A673 (cell line): ENCODE results near the gene SPATS1. TPM values are rescaled to one million over a fixed set of nuclear protein-coding genes. Genes with fewer than 3 reads are reported as not detected.

Experiments
- BruUV-seq: library from RNA; stranded (reverse); fragments of 400-500 nt; replicated peaks from 2 replicates; lab custom pipeline; 2021; lab: Mats Ljungman, UMichigan
- CTCF ChIA-PET: fragments of 300-600 bp; sonication (Branson Sonifier 250); formaldehyde crosslinking; loops from one replicate; lab custom pipeline; 2022; ENCODE audit warnings: antibody characterized with exemption; lab: Charles Lee
- POLR2A ChIA-PET: fragments of 300-600 bp; sonication (Branson Sonifier 250); formaldehyde crosslinking; loops from one replicate; lab custom pipeline; 2022; ENCODE audit warnings: antibody characterized with exemption; ENCODE audit not compliant: low non-redundant PET; lab: Charles Lee
- DNase-seq: peaks from one replicate; pipeline ENCODE4 v3.0.0-alpha.2; 2015; ENCODE audit warnings: low spot score
- H3K27ac ChIP-seq: fragments of 200-600 bp; sonication (generic); 2 replicates; pipeline ENCODE4 v1.5.1; 2016; ENCODE audit warnings: mixed run types, low read depth, mild to moderate bottlenecking, mixed read lengths, antibody characterized with exemption, low read length; ENCODE audit not compliant: poor library complexity, severe bottlenecking
- H3K27me3 ChIP-seq: fragments of 200-600 bp; sonication (generic); replicated peaks from 2 replicates; pipeline ENCODE4 v1.6.1; 2017; ENCODE audit warnings: mixed run types, low read depth, mild to moderate bottlenecking, mixed read lengths, antibody characterized with exemption, low read length; ENCODE audit not compliant: insufficient read depth, poor library complexity
- H3K36me3 ChIP-seq: fragments of 200-600 bp; sonication (generic); 2 replicates; pipeline ENCODE4 v1.6.1; 2016; ENCODE audit warnings: mixed run types, mild to moderate bottlenecking, mixed read lengths, antibody characterized with exemption, low read length; ENCODE audit not compliant: insufficient read depth, poor library complexity, severe bottlenecking
- H3K4me1 ChIP-seq: fragments of 200-600 bp; sonication (generic); 2 replicates; pipeline ENCODE4 v1.6.1; 2017; ENCODE audit warnings: mixed run types, mild to moderate bottlenecking, mixed read lengths, antibody characterized with exemption, low read length; ENCODE audit not compliant: insufficient read depth, poor library complexity, severe bottlenecking
- H3K4me3 ChIP-seq: fragments of 200-600 bp; sonication (generic); 2 replicates; pipeline ENCODE4 v1.5.1; 2016; ENCODE audit warnings: low read depth, mixed run types, mild to moderate bottlenecking, mixed read lengths, low read length; ENCODE audit not compliant: poor library complexity, severe bottlenecking
- H3K9me3 ChIP-seq: fragments of 200-600 bp; sonication (generic); 2 replicates; pipeline ENCODE4 v1.6.1; 2016; ENCODE audit warnings: mixed run types, low read depth, mild to moderate bottlenecking, mixed read lengths, antibody characterized with exemption, low read length; ENCODE audit not compliant: poor library complexity, severe bottlenecking
- EZH2 ChIP-seq: fragments of 200-600 bp; sonication (generic); IDR thresholded peaks from 2 replicates; pipeline ENCODE4 v1.6.1; 2017; ENCODE audit warnings: borderline replicate concordance, low read depth, mild to moderate bottlenecking, mixed read lengths, antibody characterized with exemption, low read length; ENCODE audit not compliant: poor library complexity, severe bottlenecking
- intact Hi-C: fragments of 100-400 bp; cut with micrococcal nuclease; formaldehyde crosslinking; loops from one replicate; pipeline ENCODE4 v1.10.0; 2022; ENCODE audit not compliant: unreplicated experiment
- total RNA-seq: library from RNA; stranded (reverse); gene quantifications from 2 replicates; pipeline ENCODE4 v1.2.3, GENCODE V29; 2021
- TF ChIP-seq, protein P1 (sequence below): fragments of 300-800, 200-600 bp; sonication (generic); conservative IDR thresholded peaks from 2 replicates; pipeline ENCODE4 v1.5.1; 2017; ENCODE audit warnings: low read depth, mild to moderate bottlenecking, antibody characterized with exemption, low read length, moderate library complexity, mixed read lengths

The SPATS1 gene
- total RNA-seq, 1 experiment from 2014 or later, result not detected

DNA sequence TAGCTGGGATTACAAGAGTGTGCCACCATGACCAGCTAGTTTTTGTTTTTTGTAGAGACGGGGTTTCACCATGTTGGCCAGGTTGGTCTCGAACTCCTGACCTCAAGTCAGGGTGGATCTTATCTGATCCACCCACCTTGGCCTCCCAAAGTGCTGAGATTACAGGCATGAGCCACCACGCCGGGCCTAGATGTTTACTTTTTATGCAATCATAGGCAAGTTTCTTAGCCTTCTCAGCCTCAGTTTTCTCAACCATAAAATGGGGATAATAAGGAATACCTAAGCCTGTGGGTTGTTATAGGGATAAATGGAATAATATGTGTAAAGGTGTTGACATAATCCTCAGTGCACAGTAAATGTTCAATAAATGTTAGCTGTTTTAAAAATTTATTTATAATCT is 9.8 kb downstream of the SPATS1 start:
- Histone ChIP-seq H3K27ac (no peak overlapping the region), H3K27me3 (no peaks in the 10 kb centered on the region), H3K4me1 (no peaks in the 10 kb centered on the region), H3K36me3 (no peaks in the 10 kb centered on the region), H3K9me3 (no peaks in the 10 kb centered on the region), H3K4me3 (no peak overlapping the region)
- CTCF ChIA-PET, result no interaction called here
- intact Hi-C loops, result no loop called here
- no TSS peak for BruUV-seq
- TF ChIP-seq EZH2, result no peak
- TF ChIP-seq, protein P1, sequence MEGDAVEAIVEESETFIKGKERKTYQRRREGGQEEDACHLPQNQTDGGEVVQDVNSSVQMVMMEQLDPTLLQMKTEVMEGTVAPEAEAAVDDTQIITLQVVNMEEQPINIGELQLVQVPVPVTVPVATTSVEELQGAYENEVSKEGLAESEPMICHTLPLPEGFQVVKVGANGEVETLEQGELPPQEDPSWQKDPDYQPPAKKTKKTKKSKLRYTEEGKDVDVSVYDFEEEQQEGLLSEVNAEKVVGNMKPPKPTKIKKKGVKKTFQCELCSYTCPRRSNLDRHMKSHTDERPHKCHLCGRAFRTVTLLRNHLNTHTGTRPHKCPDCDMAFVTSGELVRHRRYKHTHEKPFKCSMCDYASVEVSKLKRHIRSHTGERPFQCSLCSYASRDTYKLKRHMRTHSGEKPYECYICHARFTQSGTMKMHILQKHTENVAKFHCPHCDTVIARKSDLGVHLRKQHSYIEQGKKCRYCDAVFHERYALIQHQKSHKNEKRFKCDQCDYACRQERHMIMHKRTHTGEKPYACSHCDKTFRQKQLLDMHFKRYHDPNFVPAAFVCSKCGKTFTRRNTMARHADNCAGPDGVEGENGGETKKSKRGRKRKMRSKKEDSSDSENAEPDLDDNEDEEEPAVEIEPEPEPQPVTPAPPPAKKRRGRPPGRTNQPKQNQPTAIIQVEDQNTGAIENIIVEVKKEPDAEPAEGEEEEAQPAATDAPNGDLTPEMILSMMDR, result no peak
- no peak for DNase-seq
- POLR2A ChIA-PET, result no interaction called here

DNA sequence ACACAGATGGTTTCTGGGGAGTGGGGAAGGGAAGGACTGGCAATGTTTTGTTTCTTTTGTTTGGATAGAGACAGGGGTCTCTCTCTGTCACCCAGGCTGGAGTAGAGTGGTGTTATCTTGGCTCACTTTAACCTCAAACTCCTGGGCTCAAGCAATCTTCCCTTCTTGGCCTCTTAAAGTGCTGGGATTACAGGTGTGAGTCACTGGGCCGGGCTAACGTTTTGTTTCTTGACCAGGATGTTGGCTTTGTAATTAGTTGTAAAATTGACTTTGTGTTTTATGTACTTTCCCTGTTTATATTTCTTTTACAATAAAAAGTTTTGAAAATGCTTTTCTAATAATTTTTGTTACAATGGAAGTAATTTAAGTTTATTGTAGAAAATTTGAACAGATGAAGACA is 10.9 kb downstream of the SPATS1 start:
- H3K36me3 ChIP-seq, result no peaks in the 10 kb centered on the region
- no peaks in the 10 kb centered on the region for H3K27me3 ChIP-seq
- CTCF ChIA-PET, result no interaction called here
- no peak for DNase-seq
- BruUV-seq, result no TSS peak
- TF ChIP-seq, protein P1, result no peak
- TF ChIP-seq EZH2, result no peak
- H3K4me1 ChIP-seq, result no peaks in the 10 kb centered on the region
- no peaks in the 10 kb centered on the region for H3K9me3 ChIP-seq
- POLR2A ChIA-PET, result no interaction called here
- no peak overlapping the region for H3K4me3 ChIP-seq
- no peak overlapping the region for H3K27ac ChIP-seq
- intact Hi-C loops, result no loop called here

DNA sequence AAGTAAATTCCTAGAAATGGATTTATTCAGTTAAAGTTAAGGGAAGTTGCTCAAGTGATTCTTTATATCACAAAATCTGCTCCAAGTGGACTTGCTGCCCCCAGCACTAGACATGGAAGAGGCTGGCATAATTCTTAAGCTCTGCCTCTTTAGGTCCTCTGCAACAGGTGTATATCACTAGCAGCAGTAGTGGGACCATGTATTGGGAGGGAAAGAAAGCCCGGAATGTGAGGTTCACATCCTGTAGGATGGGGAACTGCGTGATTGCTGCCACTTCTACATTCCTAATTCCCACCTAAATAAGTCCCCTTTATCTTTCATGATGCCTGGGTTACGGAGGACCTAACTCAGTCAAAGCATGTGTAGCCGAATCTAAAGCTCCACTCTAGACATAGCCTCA is 13.2 kb downstream of the SPATS1 start:
- no peak for TF ChIP-seq EZH2
- TF ChIP-seq, protein P1, result no peak
- H3K9me3 ChIP-seq, result no peaks in the 10 kb centered on the region
- H3K36me3 ChIP-seq, result no peaks in the 10 kb centered on the region
- DNase-seq, result no peak
- CTCF ChIA-PET, result no interaction called here
- intact Hi-C loops, result no loop called here
- no peak overlapping the region for H3K4me3 ChIP-seq
- no peaks in the 10 kb centered on the region for H3K4me1 ChIP-seq
- BruUV-seq, result no TSS peak
- no peaks in the 10 kb centered on the region for H3K27me3 ChIP-seq
- no peak overlapping the region for H3K27ac ChIP-seq
- POLR2A ChIA-PET, result no interaction called here
